22Rv1 (cell line): Measurements from ENCODE around the gene CMIP.

Experiments used
- H3K27ac ChIP-seq: fragments of 450-650 bp; 2 replicates; pipeline ENCODE4 v1.5.1; 2017
- CTCF ChIP-seq: fragments of 450-650 bp; IDR thresholded peaks from 2 replicates; pipeline ENCODE4 v1.5.1; 2017; ENCODE audit warnings: mild to moderate bottlenecking
- ZFX ChIP-seq: fragments of 450-650 bp; IDR thresholded peaks from 2 replicates; pipeline ENCODE4 v1.6.1; 2017; ENCODE audit warnings: antibody characterized with exemption, borderline replicate concordance

Gene CMIP

GRCh38 chr16:81627729-81628244, 183.2 kb downstream of the CMIP start:
- TF ChIP-seq CTCF = no peak
- TF ChIP-seq ZFX = no peak
- H3K27ac ChIP-seq = no peak overlapping the region

GRCh38 chr16:81629034-81629802, 184.6 kb downstream of the CMIP start:
- H3K27ac ChIP-seq = no peak overlapping the region
- TF ChIP-seq ZFX (no peak), CTCF (no peak)

- TF ChIP-seq ZFX = no peak
- TF ChIP-seq CTCF = no peak
- no peak overlapping the region for H3K27ac ChIP-seq
Measured at GRCh38 chr16:81629896-81630634, 185.5 kb downstream of the CMIP start.

GRCh38 chr16:81630635-81631031, 186.0 kb downstream of the CMIP start:
- H3K27ac ChIP-seq = no peak overlapping the region
- TF ChIP-seq CTCF = no peak
- TF ChIP-seq ZFX = no peak

GRCh38 chr16:81632392-81633146, 188.0 kb downstream of the CMIP start:
- TF ChIP-seq CTCF = no peak
- TF ChIP-seq ZFX = no peak
- no peak overlapping the region for H3K27ac ChIP-seq

- no peak overlapping the region for H3K27ac ChIP-seq
- no peak for TF ChIP-seq CTCF
- TF ChIP-seq ZFX = no peak
Measured at GRCh38 chr16:81633147-81633619, 188.6 kb downstream of the CMIP start.
